ENCODE data around the gene FGF1. TPM values are rescaled to one million over a fixed set of nuclear protein-coding genes. Genes with fewer than 3 reads are reported as not detected.

Gene FGF1
- total RNA-seq, 1 donor from 2014 or later, result not detected

DNA sequence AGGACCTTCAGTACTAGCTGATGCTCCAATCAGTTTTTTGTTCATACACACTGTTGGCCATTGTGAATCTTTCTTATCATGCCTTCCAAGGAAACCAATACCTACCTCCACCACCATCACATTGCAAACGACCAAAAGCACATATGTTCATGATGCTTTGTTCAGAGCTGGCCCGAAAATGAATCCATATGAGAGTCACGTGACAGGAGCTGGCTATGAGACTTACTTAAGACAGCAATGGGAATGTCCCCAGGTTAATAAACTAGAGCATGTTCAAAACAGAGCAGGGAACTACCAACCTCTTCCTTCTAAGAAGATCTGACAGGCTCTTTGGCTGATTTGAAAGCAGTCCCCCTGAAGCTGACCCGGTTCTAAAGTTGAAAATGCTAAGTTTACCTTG, 93.5 kb downstream of the FGF1 start:
- Mint-ChIP-seq H3K4me1 (peaks cover 6% of the 10 kb centered on the region), H3K4me3 (no peak overlapping the region), H3K9me3 (no peaks in the 10 kb centered on the region)

DNA sequence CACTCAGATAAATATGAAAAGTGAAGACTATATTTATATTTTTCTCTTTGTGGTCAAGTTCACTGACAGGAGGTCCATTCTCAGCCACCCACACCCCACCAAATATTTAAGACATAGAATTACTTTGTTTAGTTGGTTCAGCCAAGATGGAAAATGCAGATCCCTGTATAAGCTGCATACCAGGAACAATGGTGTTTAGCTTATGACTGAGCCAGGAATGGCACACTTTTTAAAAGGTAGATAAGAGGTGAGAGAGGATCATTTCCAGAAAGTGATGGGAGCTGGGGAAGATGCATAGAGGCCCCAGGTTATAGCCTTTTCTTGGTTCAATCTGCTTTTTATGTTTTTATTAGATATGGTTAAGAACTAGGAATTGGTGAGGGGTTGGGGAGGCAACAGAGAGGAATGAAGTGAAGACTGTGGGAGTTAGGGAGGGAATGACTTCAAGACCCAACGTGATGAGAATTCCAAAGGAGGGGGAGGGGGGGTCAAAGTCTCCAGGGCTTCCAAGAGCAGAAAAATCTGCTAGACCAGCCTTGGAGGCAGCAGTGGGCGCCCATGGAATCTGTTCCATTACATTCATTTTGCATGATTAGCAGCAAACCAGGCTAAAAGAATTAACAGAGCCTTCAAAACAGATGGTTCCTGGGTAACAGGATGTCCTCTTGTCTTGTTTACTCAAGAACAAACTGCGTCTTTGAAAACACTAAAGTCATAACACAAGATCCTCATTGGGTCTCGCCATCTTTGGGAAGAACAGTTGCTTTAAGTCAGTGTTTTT, 95.2 kb downstream of the FGF1 start:
- Mint-ChIP-seq H3K36me3 (no peaks in the 10 kb centered on the region), H3K4me3 (no peak overlapping the region), H3K27ac (no peak overlapping the region), H3K4me1 (peaks cover 4% of the 10 kb centered on the region), H3K27me3 (ENCODE audit: insufficient read depth, low read depth) (no peaks in the 10 kb centered on the region), H3K9me3 (no peaks in the 10 kb centered on the region)
- Histone ChIP-seq H4K20me1 (ENCODE audit: low read depth) (no peaks in the 10 kb centered on the region), H3K36me3 (no peaks in the 10 kb centered on the region), H2AFZ (replicated peaks) (no peak overlapping the region), H3K4me2 (no peak overlapping the region), H3K79me2 (ENCODE audit: low read depth) (no peaks in the 10 kb centered on the region), H3F3A (ENCODE audit: low read depth) (no peaks in the 10 kb centered on the region), H3K4me3 (no peak overlapping the region), H3K9me3 (ENCODE audit: low read depth) (no peaks in the 10 kb centered on the region), H3K27ac (no peak overlapping the region), H3K27me3 (no peaks in the 10 kb centered on the region), H3K9ac (no peak overlapping the region), H3K4me1 (no peaks in the 10 kb centered on the region)
- no peak for DNase-seq (ENCODE audit: low spot score)
- TF ChIP-seq EZH2phosphoT487 (IDR thresholded peaks at IDR 0.05) (no peak), EZH2 (IDR thresholded peaks at IDR 0.05) (no peak)
- TF ChIP-seq, protein P1, sequence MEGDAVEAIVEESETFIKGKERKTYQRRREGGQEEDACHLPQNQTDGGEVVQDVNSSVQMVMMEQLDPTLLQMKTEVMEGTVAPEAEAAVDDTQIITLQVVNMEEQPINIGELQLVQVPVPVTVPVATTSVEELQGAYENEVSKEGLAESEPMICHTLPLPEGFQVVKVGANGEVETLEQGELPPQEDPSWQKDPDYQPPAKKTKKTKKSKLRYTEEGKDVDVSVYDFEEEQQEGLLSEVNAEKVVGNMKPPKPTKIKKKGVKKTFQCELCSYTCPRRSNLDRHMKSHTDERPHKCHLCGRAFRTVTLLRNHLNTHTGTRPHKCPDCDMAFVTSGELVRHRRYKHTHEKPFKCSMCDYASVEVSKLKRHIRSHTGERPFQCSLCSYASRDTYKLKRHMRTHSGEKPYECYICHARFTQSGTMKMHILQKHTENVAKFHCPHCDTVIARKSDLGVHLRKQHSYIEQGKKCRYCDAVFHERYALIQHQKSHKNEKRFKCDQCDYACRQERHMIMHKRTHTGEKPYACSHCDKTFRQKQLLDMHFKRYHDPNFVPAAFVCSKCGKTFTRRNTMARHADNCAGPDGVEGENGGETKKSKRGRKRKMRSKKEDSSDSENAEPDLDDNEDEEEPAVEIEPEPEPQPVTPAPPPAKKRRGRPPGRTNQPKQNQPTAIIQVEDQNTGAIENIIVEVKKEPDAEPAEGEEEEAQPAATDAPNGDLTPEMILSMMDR (IDR thresholded peaks at IDR 0.05), result no peak

More for the DNA sequence above, 93.5 kb downstream of the FGF1 start:
- Histone ChIP-seq H3K9ac (no peak overlapping the region), H3K4me2 (no peak overlapping the region), H3K27me3 (no peaks in the 10 kb centered on the region), H4K20me1 (ENCODE audit: low read depth) (no peaks in the 10 kb centered on the region), H2AFZ (replicated peaks) (no peak overlapping the region), H3K4me3 (no peak overlapping the region), H3K4me1 (no peaks in the 10 kb centered on the region), H3K36me3 (no peaks in the 10 kb centered on the region), H3K9me3 (ENCODE audit: low read depth) (no peaks in the 10 kb centered on the region), H3K27ac (no peak overlapping the region), H3K79me2 (ENCODE audit: low read depth) (no peaks in the 10 kb centered on the region), H3F3A (ENCODE audit: low read depth) (no peaks in the 10 kb centered on the region)
- H3K36me3 Mint-ChIP-seq, result no peaks in the 10 kb centered on the region
- TF ChIP-seq EZH2 (IDR thresholded peaks at IDR 0.05) (no peak), EZH2phosphoT487 (IDR thresholded peaks at IDR 0.05) (no peak)
- TF ChIP-seq, protein P1 (IDR thresholded peaks at IDR 0.05), result no peak
- no peak for DNase-seq (ENCODE audit: low spot score)
- H3K27me3 Mint-ChIP-seq (ENCODE audit: insufficient read depth, low read depth), result no peaks in the 10 kb centered on the region
- H3K27ac Mint-ChIP-seq, result no peak overlapping the region

DNA sequence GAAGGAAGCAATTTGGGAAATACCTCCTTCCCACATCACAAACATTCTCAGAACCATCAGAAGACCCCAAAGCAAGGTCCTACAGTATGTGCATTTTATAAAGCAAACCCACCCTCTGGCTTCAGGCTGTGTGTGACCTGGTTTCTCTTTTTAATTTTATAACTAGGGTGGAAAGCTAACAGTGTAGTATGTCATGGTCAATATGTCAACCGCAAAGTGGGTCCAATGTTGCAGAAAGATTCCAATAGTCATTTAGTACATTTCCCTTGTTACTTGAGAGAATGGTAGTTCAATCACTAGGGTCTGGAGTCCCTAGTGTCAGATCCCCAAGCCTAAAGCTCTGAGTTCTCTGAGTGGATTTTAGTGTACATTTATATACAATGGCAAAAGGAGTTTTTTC, 96.2 kb downstream of the FGF1 start:
- H3K27ac Mint-ChIP-seq, result no peak overlapping the region
- Histone ChIP-seq H3K9me3 (ENCODE audit: low read depth) (no peaks in the 10 kb centered on the region), H4K20me1 (ENCODE audit: low read depth) (no peaks in the 10 kb centered on the region), H3F3A (ENCODE audit: low read depth) (no peaks in the 10 kb centered on the region), H3K79me2 (ENCODE audit: low read depth) (no peaks in the 10 kb centered on the region), H3K27me3 (no peaks in the 10 kb centered on the region), H3K27ac (no peak overlapping the region), H3K4me1 (no peaks in the 10 kb centered on the region), H2AFZ (replicated peaks) (no peak overlapping the region), H3K9ac (no peak overlapping the region), H3K36me3 (no peaks in the 10 kb centered on the region), H3K4me3 (no peak overlapping the region), H3K4me2 (no peak overlapping the region)
- no peaks in the 10 kb centered on the region for H3K9me3 Mint-ChIP-seq
- H3K36me3 Mint-ChIP-seq, result no peaks in the 10 kb centered on the region
- no peak overlapping the region for H3K4me3 Mint-ChIP-seq
- H3K4me1 Mint-ChIP-seq, result peaks cover 4% of the 10 kb centered on the region
- DNase-seq (ENCODE audit: low spot score), result no peak
- H3K27me3 Mint-ChIP-seq (ENCODE audit: insufficient read depth, low read depth), result no peaks in the 10 kb centered on the region
- TF ChIP-seq, protein P1 (IDR thresholded peaks at IDR 0.05), result no peak
- TF ChIP-seq EZH2 (IDR thresholded peaks at IDR 0.05) (no peak), EZH2phosphoT487 (IDR thresholded peaks at IDR 0.05) (no peak)
